ENCODE results near the gene FAH.

GRCh38 chr15:80160570-80161156 lies 7.9 kb downstream of the FAH start:
- TF ChIP-seq EZH2 (IDR thresholded peaks at IDR 0.05) (no peak), POLR2AphosphoS5 (IDR thresholded peaks at IDR 0.05; ENCODE audit: borderline replicate concordance, low read depth, low read length) (no peak)

All from SK-N-MC (cell line).